ENCODE measurements around the gene ATG2A.
A peak's percentile ranks its signal among the peaks of the same experiment; 100 is the strongest.

ATG2A gene

DNA sequence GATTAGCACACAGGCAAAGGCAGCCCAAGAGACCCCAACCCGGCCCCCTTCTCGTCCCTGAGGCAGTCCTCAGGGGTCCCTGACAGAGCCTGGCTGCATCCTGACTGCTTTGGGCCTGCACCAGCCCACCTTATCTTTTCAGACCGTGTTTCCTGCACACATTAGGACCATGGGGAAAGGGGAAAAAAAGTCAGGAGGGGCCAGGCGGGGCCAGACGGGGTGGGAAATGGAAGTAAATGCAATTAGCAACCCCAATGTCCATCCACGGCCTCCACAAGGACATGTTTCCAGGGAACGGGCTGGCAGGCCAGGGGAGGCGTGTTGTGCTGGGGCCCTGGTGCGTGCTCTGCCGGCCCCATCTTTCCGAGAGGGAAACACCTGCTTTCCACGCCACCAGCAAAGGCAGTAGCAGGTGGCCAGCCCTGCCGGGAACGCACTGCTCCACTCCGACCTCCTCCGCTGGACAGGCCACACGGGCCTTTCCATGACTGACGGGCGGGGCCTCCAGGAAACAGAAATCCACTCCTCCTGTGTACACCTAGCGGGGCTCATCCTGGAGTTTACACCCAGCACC is 46.0 kb downstream of the ATG2A start:
- H3K4me1 ChIP-seq: no peaks in the 10 kb centered on the region
- peaks cover 7% of the 10 kb centered on the region for H3K36me3 ChIP-seq (replicated peaks)
- no peak for DNase-seq (ENCODE audit: low spot score in 2 of 2)
- in situ Hi-C loops (cut with MboI; ENCODE audit: low sequenced_read_pairs): no loop called here
- H3K9me3 ChIP-seq: no peaks in the 10 kb centered on the region
- H3K4me3 ChIP-seq: no peak overlapping the region
- H3K27me3 ChIP-seq (ENCODE audit: low read depth): no peaks in the 10 kb centered on the region

DNA sequence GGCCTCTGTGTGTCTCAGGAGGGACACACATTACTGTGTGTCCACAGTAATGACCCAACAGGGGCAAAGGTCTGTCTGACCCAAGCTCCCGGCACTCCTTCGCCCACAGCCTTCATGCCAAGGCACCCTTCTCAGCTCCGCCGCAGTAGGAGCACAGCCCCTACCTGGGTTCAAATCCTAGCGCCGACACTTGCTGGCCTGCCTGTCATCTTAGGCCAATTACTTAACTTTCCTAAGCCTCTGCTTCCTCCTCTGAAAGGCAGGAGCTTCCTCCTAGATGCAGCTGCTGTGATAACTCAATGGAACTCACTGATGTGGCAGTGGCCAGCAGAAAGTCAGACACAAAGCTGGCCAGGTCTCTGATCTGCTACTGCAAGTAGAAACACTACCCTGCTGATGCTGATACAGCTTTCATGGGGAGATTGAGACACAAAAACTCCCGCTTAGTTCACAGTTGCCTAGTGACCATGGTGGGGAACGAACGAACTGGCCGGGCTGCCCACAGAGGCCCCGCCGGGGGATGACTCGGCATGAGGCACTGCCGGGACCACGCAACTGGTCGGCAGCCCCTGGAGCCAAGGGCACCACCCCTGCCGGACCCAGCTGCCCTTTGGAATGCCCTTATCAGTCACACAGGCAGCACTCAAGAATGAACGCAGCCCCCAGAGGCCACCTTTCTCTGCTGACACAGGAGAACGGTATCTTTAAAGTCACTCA is 46.7 kb downstream of the ATG2A start:
- no peaks in the 10 kb centered on the region for H3K4me1 ChIP-seq
- no peak overlapping the region for H3K4me3 ChIP-seq
- no peaks in the 10 kb centered on the region for H3K27me3 ChIP-seq (ENCODE audit: low read depth)
- no peak for DNase-seq (ENCODE audit: low spot score in 2 of 2)
- H3K9me3 ChIP-seq: no peaks in the 10 kb centered on the region
- in situ Hi-C loops (cut with MboI; ENCODE audit: low sequenced_read_pairs): no loop called here
- H3K36me3 ChIP-seq (replicated peaks): peaks cover 7% of the 10 kb centered on the region

DNA sequence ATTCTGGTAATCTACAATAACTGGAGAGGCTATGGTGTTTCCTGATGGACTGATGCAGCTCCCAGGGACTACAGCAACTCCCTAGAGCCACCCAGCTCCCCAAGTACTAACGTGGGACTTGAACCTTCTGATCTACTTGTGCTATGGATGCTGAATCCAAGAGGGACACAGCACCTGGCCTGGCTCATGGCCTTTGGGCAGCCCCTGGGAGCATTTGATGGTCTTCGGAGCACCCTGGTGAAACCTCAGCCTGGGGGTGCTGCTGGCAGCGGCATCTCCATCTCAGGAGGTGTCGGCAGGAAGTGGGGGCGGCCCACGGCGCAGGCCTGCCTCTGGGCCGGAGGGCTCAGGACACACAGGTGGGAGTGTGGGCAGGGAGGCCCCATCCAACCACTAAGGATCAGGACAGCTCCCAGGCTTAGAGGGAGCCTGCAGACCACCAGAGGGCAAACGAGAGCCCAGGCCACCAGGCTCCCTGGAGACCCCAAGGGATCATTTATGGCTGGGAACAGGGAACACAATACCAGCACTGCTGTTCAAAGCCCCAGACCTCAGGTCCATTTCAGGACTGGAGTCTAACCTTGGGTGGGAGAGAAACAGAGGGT is 47.3 kb downstream of the ATG2A start:
- no peaks in the 10 kb centered on the region for H3K27me3 ChIP-seq (ENCODE audit: low read depth)
- no peaks in the 10 kb centered on the region for H3K9me3 ChIP-seq
- H3K4me1 ChIP-seq: no peaks in the 10 kb centered on the region
- H3K4me3 ChIP-seq: no peak overlapping the region
- DNase-seq (ENCODE audit: low spot score in 2 of 2): peak; percentile 18 to 62
- peaks cover 7% of the 10 kb centered on the region for H3K36me3 ChIP-seq (replicated peaks)
- in situ Hi-C loops (cut with MboI; ENCODE audit: low sequenced_read_pairs): no loop called here

DNA sequence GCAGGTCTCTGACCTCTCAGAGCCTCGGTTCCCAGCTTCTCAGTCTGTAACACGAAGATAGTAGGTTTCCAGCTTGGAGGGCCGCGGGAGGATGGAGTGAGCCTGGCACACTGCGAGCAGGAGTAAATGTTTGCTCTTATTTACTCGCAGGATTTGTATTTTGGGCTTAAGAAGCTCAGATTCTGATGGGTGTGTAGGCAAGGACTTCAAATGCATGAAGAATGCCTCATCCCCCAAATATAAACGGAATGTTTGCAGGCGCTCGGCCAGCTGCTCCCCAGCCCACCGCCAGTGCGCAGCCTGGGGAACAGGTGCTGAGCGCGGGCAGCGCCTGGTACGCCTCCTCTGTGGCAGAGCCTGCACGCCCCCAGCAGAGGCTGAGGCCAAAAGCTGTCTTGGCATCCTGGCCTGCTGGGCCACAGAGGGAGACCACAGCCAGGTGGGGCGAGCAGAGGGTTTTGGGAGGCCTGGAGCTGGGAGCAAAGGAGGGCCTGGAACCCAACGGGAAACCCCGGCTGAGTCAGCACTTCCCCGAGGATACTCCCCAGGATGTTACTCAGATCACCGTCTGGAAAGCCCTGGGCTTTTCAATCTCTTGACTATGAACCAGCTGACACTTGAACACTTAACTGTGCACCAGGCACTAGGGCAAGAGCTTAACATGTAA is 48.0 kb downstream of the ATG2A start:
- no peaks in the 10 kb centered on the region for H3K27me3 ChIP-seq (ENCODE audit: low read depth)
- no peaks in the 10 kb centered on the region for H3K4me1 ChIP-seq
- in situ Hi-C loops (cut with MboI; ENCODE audit: low sequenced_read_pairs): no loop called here
- H3K9me3 ChIP-seq: no peaks in the 10 kb centered on the region
- H3K36me3 ChIP-seq (replicated peaks): peaks cover 5% of the 10 kb centered on the region
- no peak overlapping the region for H3K4me3 ChIP-seq
- DNase-seq (ENCODE audit: low spot score in 2 of 2): no peak

DNA sequence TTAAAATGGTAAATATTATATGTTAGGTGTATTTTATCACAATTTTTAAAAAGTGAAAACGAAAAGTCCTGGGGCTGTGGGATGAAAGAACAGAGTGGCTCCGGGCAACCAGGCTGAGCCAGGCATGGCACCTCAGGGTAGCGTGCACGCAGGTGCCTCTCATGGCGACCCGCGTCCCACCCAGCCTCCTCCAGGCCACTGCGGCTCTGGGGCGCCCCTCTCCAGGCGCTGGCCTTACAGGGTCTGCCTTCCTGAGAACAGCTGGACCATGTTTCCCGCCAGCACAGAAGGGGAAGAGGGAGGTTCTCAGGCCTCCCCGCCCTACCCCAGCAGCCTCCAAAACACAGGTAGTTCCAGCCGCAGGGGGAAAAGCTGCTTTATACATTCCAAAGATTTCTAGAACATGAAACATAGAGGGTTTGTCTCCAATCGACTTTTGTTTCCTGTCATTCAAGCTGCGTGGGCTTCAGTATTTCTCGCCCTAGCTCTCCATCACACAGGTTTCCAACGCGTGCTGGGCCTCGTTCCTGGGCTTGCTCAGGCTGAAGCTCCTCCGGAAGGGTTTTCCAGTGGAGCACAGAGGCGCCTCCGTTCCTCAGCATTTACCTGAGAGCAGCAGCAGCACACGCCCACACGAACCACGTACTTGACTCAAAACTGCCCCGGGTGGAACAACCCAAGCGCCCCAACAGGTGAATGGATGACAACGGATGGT is 49.1 kb downstream of the ATG2A start:
- H3K9me3 ChIP-seq: no peaks in the 10 kb centered on the region
- H3K4me3 ChIP-seq: no peak overlapping the region
- in situ Hi-C loops (cut with MboI; ENCODE audit: low sequenced_read_pairs): no loop called here
- no peaks in the 10 kb centered on the region for H3K27me3 ChIP-seq (ENCODE audit: low read depth)
- peaks cover under 1% of the 10 kb centered on the region for H3K36me3 ChIP-seq (replicated peaks)
- DNase-seq (ENCODE audit: low spot score in 2 of 2): no peak
- no peaks in the 10 kb centered on the region for H3K4me1 ChIP-seq

DNA sequence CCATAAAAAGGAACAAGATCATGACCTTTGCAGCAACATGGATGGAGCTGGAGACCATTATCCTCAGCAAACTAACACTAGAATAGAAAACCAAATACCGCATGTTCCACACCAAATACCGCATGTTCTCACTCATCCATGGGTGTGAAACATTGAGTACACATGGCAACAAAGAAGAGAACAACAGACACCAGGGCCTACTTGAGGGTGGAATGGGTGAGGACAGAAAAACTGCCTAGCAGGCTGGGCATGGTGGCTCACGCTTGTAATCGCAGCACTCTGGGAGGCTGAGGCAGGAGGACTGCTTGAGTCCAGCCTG is 50.9 kb downstream of the ATG2A start:
- in situ Hi-C loops (cut with MboI; ENCODE audit: low sequenced_read_pairs): no loop called here
- no peaks in the 10 kb centered on the region; the same call in 1 of the 2 replicates for H3K36me3 ChIP-seq (replicated peaks)
- H3K9me3 ChIP-seq: no peaks in the 10 kb centered on the region
- no peak overlapping the region for H3K4me3 ChIP-seq
- no peaks in the 10 kb centered on the region for H3K27me3 ChIP-seq (ENCODE audit: low read depth)
- DNase-seq (ENCODE audit: low spot score in 2 of 2): no peak
- no peaks in the 10 kb centered on the region for H3K4me1 ChIP-seq

DNA sequence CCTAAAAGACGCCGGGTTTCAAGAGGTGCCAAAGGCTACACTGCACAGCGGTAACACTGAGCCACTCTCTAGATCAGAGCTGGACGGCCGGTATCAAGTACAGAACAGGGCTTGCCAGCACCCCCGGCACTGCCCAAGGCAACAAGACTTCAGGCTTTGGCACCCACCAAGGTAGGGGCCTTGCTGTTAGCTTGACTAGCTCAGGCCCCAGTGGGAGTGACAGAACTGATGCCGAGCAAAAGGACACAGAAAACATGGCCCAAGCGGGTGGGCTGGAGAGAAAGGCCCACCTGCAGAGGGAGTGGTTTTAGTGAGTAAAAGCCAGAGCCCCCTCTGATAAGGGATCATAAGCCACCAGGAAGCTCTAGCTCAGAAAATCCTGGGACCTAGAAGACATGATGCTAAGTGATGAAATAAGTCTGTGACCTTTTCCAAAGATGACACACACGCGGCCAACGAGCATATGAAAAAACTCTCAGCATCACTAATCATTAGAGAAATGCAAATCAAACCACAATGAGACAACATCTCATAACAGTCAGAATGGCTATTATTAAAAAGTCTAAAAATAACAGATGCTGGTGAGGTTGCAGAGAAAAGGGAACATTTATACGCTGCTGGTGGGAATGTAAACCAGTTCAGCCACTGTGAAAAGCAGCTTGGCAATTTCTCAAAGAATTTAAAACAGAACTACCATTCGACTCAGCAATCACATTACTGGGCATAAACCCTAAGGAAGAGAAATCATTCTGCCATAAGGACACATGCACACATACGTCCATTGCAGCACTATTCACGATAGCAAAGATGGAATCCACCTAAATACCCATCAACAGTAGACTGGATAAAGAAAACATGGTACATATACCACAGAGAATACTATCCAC is 51.5 kb downstream of the ATG2A start:
- Histone ChIP-seq H3K4me1 (no peaks in the 10 kb centered on the region), H3K9me3 (no peaks in the 10 kb centered on the region), H3K4me3 (no peak overlapping the region), H3K36me3 (replicated peaks) (no peaks in the 10 kb centered on the region), H3K27me3 (ENCODE audit: low read depth) (no peaks in the 10 kb centered on the region)
- in situ Hi-C loops (cut with MboI; ENCODE audit: low sequenced_read_pairs): no loop called here
- no peak for DNase-seq (ENCODE audit: low spot score in 2 of 2)

DNA sequence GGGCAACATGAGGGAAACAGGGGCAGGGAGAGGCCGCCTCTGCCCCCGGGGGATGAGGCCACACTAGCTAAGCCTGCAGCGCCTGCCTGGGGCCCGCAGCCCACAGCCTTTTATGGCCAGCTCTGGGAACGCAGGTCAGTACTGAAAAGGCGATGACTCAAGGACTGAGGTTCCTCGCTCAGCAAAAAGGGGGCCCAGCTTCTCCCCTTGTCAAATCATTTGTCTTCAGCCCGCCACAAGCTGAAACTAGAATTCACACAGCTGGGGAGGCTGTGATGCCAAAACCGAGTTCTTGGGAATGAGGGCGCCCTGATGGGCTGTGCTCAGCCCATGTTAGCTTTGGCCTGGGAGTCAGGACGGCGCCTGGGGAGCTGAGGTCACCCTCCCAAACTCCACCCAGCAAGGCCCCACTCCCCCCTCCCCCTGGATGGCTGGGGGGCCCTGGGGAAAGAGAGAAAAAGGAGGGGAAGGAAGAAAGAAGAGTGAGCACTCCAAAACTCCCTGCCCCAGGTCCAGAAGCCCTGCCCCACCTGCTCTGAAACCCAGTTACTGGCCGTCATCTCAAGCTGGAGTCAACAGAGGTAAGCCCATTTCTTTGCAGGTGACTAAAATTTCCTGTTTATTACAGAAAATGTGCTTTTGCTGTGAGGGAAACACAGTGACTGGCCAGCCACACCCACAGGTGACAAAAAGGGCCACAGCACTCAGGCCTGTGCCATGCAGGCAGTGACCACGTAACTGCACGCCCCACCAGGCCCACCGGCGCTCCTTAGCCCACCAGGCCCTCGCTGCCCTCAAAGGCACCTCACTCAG is 52.3 kb downstream of the ATG2A start:
- DNase-seq (ENCODE audit: low spot score in 2 of 2): no peak
- Histone ChIP-seq H3K4me3 (no peak overlapping the region), H3K27me3 (ENCODE audit: low read depth) (no peaks in the 10 kb centered on the region), H3K36me3 (replicated peaks) (no peaks in the 10 kb centered on the region), H3K9me3 (no peaks in the 10 kb centered on the region), H3K4me1 (no peaks in the 10 kb centered on the region)
- in situ Hi-C loops (cut with MboI; ENCODE audit: low sequenced_read_pairs): no loop called here

DNA sequence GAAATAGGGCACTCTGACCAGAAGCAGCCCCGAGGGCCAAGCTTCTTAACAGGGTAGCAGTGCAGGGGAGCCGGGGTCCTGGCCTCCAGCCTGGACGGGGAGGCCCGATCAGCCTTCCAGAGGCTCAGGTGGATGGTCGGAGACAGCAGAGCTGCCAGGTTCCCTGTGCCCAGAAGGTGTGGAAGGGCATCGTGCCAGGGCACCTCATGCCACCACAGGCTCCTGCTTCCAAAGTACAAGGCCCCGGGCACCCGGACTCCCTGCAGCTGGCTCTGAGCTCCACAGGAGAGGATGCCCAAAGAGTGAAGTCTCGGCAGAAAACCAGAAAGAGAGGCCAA is 52.9 kb downstream of the ATG2A start:
- no peaks in the 10 kb centered on the region for H3K4me1 ChIP-seq
- in situ Hi-C loops (cut with MboI; ENCODE audit: low sequenced_read_pairs): no loop called here

DNA sequence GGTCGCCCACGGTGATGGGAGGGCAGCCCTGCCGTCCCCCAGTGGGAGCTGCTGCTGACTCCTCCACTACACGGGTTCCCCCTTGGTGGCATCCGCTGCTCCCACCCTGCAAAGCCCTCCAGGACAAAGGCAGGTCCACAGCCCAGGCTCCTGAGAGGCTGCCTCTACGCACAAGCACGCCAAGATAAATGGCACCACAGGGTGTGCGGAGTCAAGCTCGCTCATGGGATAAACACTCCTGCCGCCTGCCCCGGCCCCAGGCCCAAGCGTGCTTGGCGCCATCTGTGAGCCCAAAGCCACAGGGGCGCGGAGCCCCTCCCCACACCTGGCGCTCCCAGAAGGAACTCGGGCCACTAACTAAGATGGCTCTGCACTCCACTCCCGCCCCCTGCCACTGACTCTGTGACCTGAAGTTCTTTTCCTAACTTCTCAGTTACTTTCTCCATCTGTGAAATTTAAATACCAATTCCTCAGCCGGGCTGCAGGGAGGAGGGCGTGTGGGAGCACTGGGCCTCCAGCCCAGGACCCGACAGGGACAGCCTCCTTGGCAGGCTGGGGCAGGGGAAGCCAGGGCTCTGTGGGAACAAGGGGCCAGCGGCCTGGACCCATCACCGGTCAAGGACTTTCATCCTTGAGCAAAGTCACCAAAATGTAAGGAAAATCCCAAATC is 53.5 kb downstream of the ATG2A start:
- DNase-seq (ENCODE audit: low spot score in 2 of 2): no peak
- Histone ChIP-seq H3K4me1 (no peaks in the 10 kb centered on the region), H3K4me3 (no peak overlapping the region), H3K9me3 (no peaks in the 10 kb centered on the region), H3K36me3 (replicated peaks) (no peaks in the 10 kb centered on the region), H3K27me3 (ENCODE audit: low read depth) (no peaks in the 10 kb centered on the region)
- in situ Hi-C loops (cut with MboI; ENCODE audit: low sequenced_read_pairs): no loop called here

More for the DNA sequence above, 52.9 kb downstream of the ATG2A start:
- Histone ChIP-seq H3K27me3 (ENCODE audit: low read depth) (no peaks in the 10 kb centered on the region), H3K9me3 (no peaks in the 10 kb centered on the region), H3K4me3 (no peak overlapping the region), H3K36me3 (replicated peaks) (no peaks in the 10 kb centered on the region)
- DNase-seq (ENCODE audit: low spot score in 2 of 2): no peak

DNA sequence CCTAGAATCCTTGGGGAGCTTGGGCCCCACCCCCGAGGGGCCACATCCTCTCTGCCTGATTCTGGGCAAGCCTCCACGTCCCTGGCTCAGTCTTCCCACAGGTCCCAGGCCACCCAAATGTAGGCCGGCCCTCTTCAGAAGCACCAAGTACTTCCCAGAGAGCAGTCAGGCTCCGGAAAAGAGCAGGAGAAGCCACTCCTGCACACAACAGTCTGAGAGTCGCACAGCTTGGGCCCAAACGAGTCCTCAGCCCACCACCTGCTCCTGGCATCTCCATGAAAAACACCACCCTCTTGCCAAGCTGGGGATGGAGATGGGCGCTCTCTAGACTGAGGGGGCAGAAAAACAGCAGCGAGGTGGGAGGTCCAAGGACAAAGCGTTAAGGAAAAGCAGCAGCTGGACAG is 54.0 kb downstream of the ATG2A start:
- H3K4me1 ChIP-seq: no peaks in the 10 kb centered on the region
- in situ Hi-C loops (cut with MboI; ENCODE audit: low sequenced_read_pairs): no loop called here
- no peaks in the 10 kb centered on the region for H3K27me3 ChIP-seq (ENCODE audit: low read depth)
- no peaks in the 10 kb centered on the region for H3K9me3 ChIP-seq
- no peak for DNase-seq (ENCODE audit: low spot score in 2 of 2)
- H3K36me3 ChIP-seq (replicated peaks): no peaks in the 10 kb centered on the region
- no peak overlapping the region for H3K4me3 ChIP-seq

DNA sequence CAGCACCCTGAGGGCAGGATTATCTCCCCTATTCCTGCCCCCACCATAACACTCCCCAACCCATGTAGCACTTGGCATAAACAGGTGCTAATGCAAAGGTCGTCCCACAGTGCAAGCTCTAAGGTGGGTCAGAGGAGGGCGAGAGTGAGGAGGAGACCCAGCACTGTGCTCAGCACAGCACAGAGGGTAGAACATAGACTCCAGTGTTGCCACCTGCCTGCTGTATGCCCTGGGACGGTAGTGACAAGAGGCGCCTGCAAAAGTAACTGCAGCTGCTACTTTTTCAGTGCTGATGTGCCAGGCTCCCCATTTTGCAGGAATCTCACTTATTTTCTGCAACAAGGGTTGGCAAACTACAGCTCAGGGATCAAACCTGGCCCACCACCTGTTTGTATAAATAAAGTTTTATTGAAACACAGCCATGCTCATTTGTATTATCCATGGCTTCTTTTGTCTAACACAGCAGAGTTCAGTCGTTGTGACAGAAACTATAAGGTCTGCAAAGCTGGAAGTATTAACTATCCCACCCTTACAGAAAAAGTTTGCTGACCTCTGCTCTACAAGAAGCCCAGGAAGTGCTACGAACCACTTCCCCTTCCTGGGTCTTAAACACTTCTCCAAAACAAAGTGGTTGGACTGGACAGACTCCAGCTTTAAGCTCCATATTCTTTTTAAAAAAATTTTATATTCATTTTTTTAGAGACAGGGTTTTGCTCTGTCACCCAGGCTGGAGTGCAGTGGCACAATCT is 55.6 kb downstream of the ATG2A start:
- no peaks in the 10 kb centered on the region for H3K9me3 ChIP-seq
- no peaks in the 10 kb centered on the region for H3K4me1 ChIP-seq
- in situ Hi-C loops (cut with MboI; ENCODE audit: low sequenced_read_pairs): no loop called here
- no peaks in the 10 kb centered on the region for H3K36me3 ChIP-seq (replicated peaks)
- DNase-seq (ENCODE audit: low spot score in 2 of 2): no peak
- no peak overlapping the region for H3K4me3 ChIP-seq
- H3K27me3 ChIP-seq (ENCODE audit: low read depth): no peaks in the 10 kb centered on the region

Measured in HAP-1 (cell line).